Smooth muscle cell (in vitro differentiated cells): ENCODE results near the gene RLF. TPM values are rescaled to one million over a fixed set of nuclear protein-coding genes. Genes with fewer than 3 reads are reported as not detected.

Experiments used
- polyA plus RNA-seq: library from polyadenylated mRNA; unstranded; fragments of >200 nt; fragmentation: Nextera tagmentation; extraction: Ambion mirVana; gene quantifications from 2 replicates; pipeline ENCODE4 v1.2.1, GENCODE V29; 2016
- small RNA-seq: library from RNA; depleted of rRNA; stranded (forward); fragments of <200 nt; gene quantifications from one replicate; pipeline ENCODE3, GENCODE V24; 2014
- total RNA-seq: library from RNA; depleted of rRNA; stranded (reverse); fragments of >200 nt; gene quantifications from 2 replicates; pipeline ENCODE4 v1.2.3, GENCODE V29; 2014

The RLF gene
- total and polyA plus RNA-seq, 2 experiments from 2014 or later, result 8.2 to 35.2 TPM

Small RNAs within 50 kb of the gene (small RNA-seq; reads per million reads assigned to genes)
- 0.08 reads per million for gene RNU6-1237P

Other genes starting within 250 kb of the RLF start
- gene MFSD2A, start 206.2 kb upstream of the RLF start, total RNA-seq, result 3.2 and 3.3 TPM in 2 replicates
- gene MFSD2A, start 206.2 kb upstream of the RLF start, polyA plus RNA-seq, result 5.3 and 5.5 TPM in 2 replicates
- 362 and 390 TPM in 2 replicates for gene CAP1, start 120.7 kb upstream of the RLF start, total RNA-seq
- 370 and 381 TPM in 2 replicates for gene CAP1, start 120.7 kb upstream of the RLF start, polyA plus RNA-seq
- 66.3 and 85.6 TPM in 2 replicates for gene PPT1, start 64.1 kb upstream of the RLF start, total RNA-seq
- gene PPT1, start 64.1 kb upstream of the RLF start, polyA plus RNA-seq, result 72.4 and 72.5 TPM in 2 replicates
- not detected in 2 replicates for gene TMCO2, start 86.5 kb downstream of the RLF start, total RNA-seq
- gene TMCO2, start 86.5 kb downstream of the RLF start, polyA plus RNA-seq, result not detected in 2 replicates
- gene ZMPSTE24, start 96.8 kb downstream of the RLF start, total RNA-seq, result 48.9 and 53.3 TPM in 2 replicates
- 28.8 and 29.8 TPM in 2 replicates for gene ZMPSTE24, start 96.8 kb downstream of the RLF start, polyA plus RNA-seq
- gene COL9A2, start 155.9 kb downstream of the RLF start, total RNA-seq, result 6.5 and 8.0 TPM in 2 replicates
- 16.0 and 24.5 TPM in 2 replicates for gene COL9A2, start 155.9 kb downstream of the RLF start, polyA plus RNA-seq
- gene SMAP2, start 212.3 kb downstream of the RLF start, total RNA-seq, result 16.0 and 18.4 TPM in 2 replicates
- 22.5 and 29.7 TPM in 2 replicates for gene SMAP2, start 212.3 kb downstream of the RLF start, polyA plus RNA-seq